HFFc6 (cell line): ENCODE data around the gene RNF208. TPM values are rescaled to one million over a fixed set of nuclear protein-coding genes. Genes with fewer than 3 reads are reported as not detected.

Experiments used
- DNase-seq: peaks from one replicate; pipeline ENCODE4 v3.0.0-alpha.2; 2018
- H3K27ac Mint-ChIP-seq: 2 replicates; pipeline ENCODE4 v1.8.0; 2020; ENCODE audit warnings: mild to moderate bottlenecking, mixed read lengths
- H3K27me3 Mint-ChIP-seq: 2 replicates; pipeline ENCODE4 v1.8.0; 2021; ENCODE audit warnings: mild to moderate bottlenecking, moderate library complexity, mixed read lengths; ENCODE audit not compliant: insufficient read depth
- H3K36me3 Mint-ChIP-seq: 2 replicates; pipeline ENCODE4 v1.8.0; 2021; ENCODE audit warnings: low read depth, mixed read lengths
- H3K4me1 Mint-ChIP-seq: 2 replicates; pipeline ENCODE4 v1.8.0; 2020; ENCODE audit warnings: low read depth, mixed read lengths
- H3K4me3 Mint-ChIP-seq: 2 replicates; pipeline ENCODE4 v1.8.0; 2020; ENCODE audit warnings: mild to moderate bottlenecking, moderate library complexity, mixed read lengths
- H3K9me3 Mint-ChIP-seq: 2 replicates; pipeline ENCODE4 v1.8.0; 2020; ENCODE audit warnings: mild to moderate bottlenecking, mixed read lengths
- CTCF ChIP-seq: fragments of 200-600 bp; sonication (generic); IDR thresholded peaks from 2 replicates; pipeline ENCODE4 v1.5.0; 2021; ENCODE audit warnings: antibody characterized with exemption, mild to moderate bottlenecking
- total RNA-seq, 6 experiments: library from RNA; stranded (reverse); fragmentation: NEBNext Ultra II Directional; extraction: Animal tissue kit (Norgen Biotek cat#: 25700); gene quantifications; 2 replicates in 1 of 6; 3 replicates in 5 of 6; pipeline ENCODE4 v1.2.3, GENCODE V29; 2021

RNF208 gene
- total RNA-seq, 6 experiments from 2014 or later = 2.5 to 3.8 (median 3.4) TPM

- no peak for TF ChIP-seq CTCF
- H3K9me3 Mint-ChIP-seq = no peaks in the 10 kb centered on the region
- peaks cover 3% of the 10 kb centered on the region for H3K27me3 Mint-ChIP-seq
- H3K36me3 Mint-ChIP-seq = no peaks in the 10 kb centered on the region
- peaks cover 14% of the 10 kb centered on the region for H3K4me1 Mint-ChIP-seq
- DNase-seq = no peak
- no peak overlapping the region for H3K27ac Mint-ChIP-seq
- H3K4me3 Mint-ChIP-seq = peak overlapping the region; percentile 87; the same call in 1 of the 2 replicates
Measured at GRCh38 chr9:137198051-137198901, 23.8 kb downstream of the RNF208 start.

- no peak overlapping the region for H3K4me3 Mint-ChIP-seq
- TF ChIP-seq CTCF = no peak
- no peak for DNase-seq
- no peaks in the 10 kb centered on the region for H3K36me3 Mint-ChIP-seq
- no peak overlapping the region for H3K27ac Mint-ChIP-seq
- peaks cover 1% of the 10 kb centered on the region; the same call in 1 of the 2 replicates for H3K27me3 Mint-ChIP-seq
- peaks cover 13% of the 10 kb centered on the region for H3K4me1 Mint-ChIP-seq
- H3K9me3 Mint-ChIP-seq = no peaks in the 10 kb centered on the region
Measured at GRCh38 chr9:137195525-137196220, 26.4 kb downstream of the RNF208 start.

GRCh38 chr9:137194909-137195308 lies 27.1 kb downstream of the RNF208 start:
- H3K9me3 Mint-ChIP-seq = no peaks in the 10 kb centered on the region
- H3K27me3 Mint-ChIP-seq = peaks cover 1% of the 10 kb centered on the region; the same call in 1 of the 2 replicates
- DNase-seq = no peak
- TF ChIP-seq CTCF = no peak
- no peak overlapping the region for H3K4me3 Mint-ChIP-seq
- no peak overlapping the region for H3K27ac Mint-ChIP-seq
- H3K4me1 Mint-ChIP-seq = peaks cover 16% of the 10 kb centered on the region
- H3K36me3 Mint-ChIP-seq = no peaks in the 10 kb centered on the region

- no peak overlapping the region for H3K4me3 Mint-ChIP-seq
- H3K36me3 Mint-ChIP-seq = no peaks in the 10 kb centered on the region; the same call in 1 of the 2 replicates
- no peaks in the 10 kb centered on the region for H3K9me3 Mint-ChIP-seq
- no peak for TF ChIP-seq CTCF
- DNase-seq = no peak
- peaks cover 20% of the 10 kb centered on the region for H3K4me1 Mint-ChIP-seq
- no peak overlapping the region for H3K27ac Mint-ChIP-seq
- H3K27me3 Mint-ChIP-seq = peaks cover 1% of the 10 kb centered on the region; the same call in 1 of the 2 replicates
Measured at GRCh38 chr9:137194388-137194787, 27.7 kb downstream of the RNF208 start.

- H3K4me1 Mint-ChIP-seq = peaks cover 23% of the 10 kb centered on the region
- H3K27ac Mint-ChIP-seq = no peak overlapping the region
- no peaks in the 10 kb centered on the region; the same call in none of the 2 replicates for H3K36me3 Mint-ChIP-seq
- H3K4me3 Mint-ChIP-seq = no peak overlapping the region
- TF ChIP-seq CTCF = no peak
- no peak for DNase-seq
- H3K9me3 Mint-ChIP-seq = no peaks in the 10 kb centered on the region
- peaks cover 3% of the 10 kb centered on the region for H3K27me3 Mint-ChIP-seq
Measured at GRCh38 chr9:137193771-137194170, 28.3 kb downstream of the RNF208 start.
